ENCODE measurements around the gene SOX30. TPM values are rescaled to one million over a fixed set of nuclear protein-coding genes. Genes with fewer than 3 reads are reported as not detected.

Gene SOX30
- total RNA-seq, 1 experiment from 2014 or later = 0.46 TPM

DNA sequence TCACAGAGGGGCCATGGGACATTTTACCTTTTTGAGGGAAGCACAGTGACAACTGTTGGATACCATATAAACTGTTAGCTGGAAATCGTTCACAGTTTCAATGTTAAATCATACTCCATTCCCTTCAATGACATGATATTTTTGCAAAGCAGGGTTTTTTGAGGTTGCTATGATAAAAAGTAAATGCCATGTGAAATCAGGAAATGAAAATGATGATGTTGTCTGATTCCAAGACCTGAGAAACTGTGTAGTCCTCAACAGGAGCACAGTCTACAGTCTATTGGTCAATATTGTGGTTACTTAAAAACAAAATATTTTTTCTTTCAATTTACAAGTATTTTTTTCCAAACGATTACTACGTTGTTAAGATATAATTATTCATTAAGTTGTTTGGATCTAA lies 52.7 kb downstream of the SOX30 start:
- CTCF ChIA-PET = no interaction called here
- H3K36me3 Mint-ChIP-seq = no peaks in the 10 kb centered on the region
- DNase-seq (ENCODE audit: low spot score) (no peak), ATAC-seq (no peak)
- no peaks in the 10 kb centered on the region for H3K9me3 Mint-ChIP-seq
- POLR2A ChIA-PET = no interaction called here
- no peak overlapping the region for H3K27ac Mint-ChIP-seq
- H3K27me3 Mint-ChIP-seq (ENCODE audit: low read depth) = no peaks in the 10 kb centered on the region
- no peak overlapping the region for H3K4me3 Mint-ChIP-seq
- H3K4me1 Mint-ChIP-seq = no peaks in the 10 kb centered on the region
- TF ChIP-seq, protein P1, sequence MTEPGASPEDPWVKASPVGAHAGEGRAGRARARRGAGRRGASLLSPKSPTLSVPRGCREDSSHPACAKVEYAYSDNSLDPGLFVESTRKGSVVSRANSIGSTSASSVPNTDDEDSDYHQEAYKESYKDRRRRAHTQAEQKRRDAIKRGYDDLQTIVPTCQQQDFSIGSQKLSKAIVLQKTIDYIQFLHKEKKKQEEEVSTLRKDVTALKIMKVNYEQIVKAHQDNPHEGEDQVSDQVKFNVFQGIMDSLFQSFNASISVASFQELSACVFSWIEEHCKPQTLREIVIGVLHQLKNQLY (CRISPR knock-in tag; IDR thresholded peaks at IDR 0.05) = no peak
- TF ChIP-seq, protein P2, sequence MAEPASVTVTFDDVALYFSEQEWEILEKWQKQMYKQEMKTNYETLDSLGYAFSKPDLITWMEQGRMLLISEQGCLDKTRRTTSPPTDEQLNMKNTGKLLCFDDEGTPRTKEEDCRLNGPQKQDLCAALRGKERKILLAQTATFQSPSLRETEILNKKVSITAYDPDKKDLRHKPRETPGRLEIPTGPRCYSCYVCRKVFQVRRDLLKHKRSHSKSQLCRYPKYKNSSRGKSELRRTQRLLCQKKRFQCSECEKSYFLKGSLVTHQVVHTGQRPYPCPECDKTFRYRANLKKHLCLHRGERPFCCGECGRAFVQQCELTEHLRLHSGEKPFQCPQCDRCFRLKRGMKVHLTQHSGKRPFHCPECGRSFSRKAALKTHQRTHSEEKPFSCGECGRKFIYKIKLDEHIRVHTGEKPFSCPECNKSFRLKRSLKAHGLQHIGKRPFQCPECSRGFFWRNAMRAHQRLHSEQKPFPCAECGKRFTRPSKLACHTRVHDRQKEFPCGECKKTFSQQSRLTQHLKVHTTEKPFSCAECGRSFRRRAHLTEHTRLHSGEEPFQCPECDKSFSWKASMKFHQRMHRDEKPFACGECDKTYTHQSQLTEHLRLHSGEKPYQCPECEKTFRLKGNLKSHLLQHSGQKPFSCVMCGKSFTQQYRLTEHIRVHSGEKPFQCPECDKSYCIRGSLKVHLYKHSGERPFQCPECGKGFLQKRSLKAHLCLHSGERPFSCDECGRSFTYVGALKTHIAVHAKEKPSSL (CRISPR knock-in tag; conservative IDR thresholded peaks at IDR 0.05) = no peak
- TF ChIP-seq TEAD1 (CRISPR knock-in tag; IDR thresholded peaks at IDR 0.05) = no peak
- no peak for TF ChIP-seq JUN (CRISPR knock-in tag; IDR thresholded peaks at IDR 0.05)
- TF ChIP-seq, protein P3, sequence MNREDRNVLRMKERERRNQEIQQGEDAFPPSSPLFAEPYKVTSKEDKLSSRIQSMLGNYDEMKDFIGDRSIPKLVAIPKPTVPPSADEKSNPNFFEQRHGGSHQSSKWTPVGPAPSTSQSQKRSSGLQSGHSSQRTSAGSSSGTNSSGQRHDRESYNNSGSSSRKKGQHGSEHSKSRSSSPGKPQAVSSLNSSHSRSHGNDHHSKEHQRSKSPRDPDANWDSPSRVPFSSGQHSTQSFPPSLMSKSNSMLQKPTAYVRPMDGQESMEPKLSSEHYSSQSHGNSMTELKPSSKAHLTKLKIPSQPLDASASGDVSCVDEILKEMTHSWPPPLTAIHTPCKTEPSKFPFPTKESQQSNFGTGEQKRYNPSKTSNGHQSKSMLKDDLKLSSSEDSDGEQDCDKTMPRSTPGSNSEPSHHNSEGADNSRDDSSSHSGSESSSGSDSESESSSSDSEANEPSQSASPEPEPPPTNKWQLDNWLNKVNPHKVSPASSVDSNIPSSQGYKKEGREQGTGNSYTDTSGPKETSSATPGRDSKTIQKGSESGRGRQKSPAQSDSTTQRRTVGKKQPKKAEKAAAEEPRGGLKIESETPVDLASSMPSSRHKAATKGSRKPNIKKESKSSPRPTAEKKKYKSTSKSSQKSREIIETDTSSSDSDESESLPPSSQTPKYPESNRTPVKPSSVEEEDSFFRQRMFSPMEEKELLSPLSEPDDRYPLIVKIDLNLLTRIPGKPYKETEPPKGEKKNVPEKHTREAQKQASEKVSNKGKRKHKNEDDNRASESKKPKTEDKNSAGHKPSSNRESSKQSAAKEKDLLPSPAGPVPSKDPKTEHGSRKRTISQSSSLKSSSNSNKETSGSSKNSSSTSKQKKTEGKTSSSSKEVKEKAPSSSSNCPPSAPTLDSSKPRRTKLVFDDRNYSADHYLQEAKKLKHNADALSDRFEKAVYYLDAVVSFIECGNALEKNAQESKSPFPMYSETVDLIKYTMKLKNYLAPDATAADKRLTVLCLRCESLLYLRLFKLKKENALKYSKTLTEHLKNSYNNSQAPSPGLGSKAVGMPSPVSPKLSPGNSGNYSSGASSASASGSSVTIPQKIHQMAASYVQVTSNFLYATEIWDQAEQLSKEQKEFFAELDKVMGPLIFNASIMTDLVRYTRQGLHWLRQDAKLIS (CRISPR knock-in tag; IDR thresholded peaks at IDR 0.05; ENCODE audit: borderline replicate concordance) = no peak
- TF ChIP-seq KAT7 (CRISPR knock-in tag; IDR thresholded peaks at IDR 0.05; ENCODE audit: borderline replicate concordance) = no peak
- TF ChIP-seq, protein P4, sequence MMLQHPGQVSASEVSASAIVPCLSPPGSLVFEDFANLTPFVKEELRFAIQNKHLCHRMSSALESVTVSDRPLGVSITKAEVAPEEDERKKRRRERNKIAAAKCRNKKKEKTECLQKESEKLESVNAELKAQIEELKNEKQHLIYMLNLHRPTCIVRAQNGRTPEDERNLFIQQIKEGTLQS (CRISPR knock-in tag; conservative IDR thresholded peaks at IDR 0.05) = no peak
- TF ChIP-seq, protein P5, sequence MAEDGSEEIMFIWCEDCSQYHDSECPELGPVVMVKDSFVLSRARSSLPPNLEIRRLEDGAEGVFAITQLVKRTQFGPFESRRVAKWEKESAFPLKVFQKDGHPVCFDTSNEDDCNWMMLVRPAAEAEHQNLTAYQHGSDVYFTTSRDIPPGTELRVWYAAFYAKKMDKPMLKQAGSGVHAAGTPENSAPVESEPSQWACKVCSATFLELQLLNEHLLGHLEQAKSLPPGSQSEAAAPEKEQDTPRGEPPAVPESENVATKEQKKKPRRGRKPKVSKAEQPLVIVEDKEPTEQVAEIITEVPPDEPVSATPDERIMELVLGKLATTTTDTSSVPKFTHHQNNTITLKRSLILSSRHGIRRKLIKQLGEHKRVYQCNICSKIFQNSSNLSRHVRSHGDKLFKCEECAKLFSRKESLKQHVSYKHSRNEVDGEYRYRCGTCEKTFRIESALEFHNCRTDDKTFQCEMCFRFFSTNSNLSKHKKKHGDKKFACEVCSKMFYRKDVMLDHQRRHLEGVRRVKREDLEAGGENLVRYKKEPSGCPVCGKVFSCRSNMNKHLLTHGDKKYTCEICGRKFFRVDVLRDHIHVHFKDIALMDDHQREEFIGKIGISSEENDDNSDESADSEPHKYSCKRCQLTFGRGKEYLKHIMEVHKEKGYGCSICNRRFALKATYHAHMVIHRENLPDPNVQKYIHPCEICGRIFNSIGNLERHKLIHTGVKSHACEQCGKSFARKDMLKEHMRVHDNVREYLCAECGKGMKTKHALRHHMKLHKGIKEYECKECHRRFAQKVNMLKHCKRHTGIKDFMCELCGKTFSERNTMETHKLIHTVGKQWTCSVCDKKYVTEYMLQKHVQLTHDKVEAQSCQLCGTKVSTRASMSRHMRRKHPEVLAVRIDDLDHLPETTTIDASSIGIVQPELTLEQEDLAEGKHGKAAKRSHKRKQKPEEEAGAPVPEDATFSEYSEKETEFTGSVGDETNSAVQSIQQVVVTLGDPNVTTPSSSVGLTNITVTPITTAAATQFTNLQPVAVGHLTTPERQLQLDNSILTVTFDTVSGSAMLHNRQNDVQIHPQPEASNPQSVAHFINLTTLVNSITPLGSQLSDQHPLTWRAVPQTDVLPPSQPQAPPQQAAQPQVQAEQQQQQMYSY (CRISPR knock-in tag; IDR thresholded peaks at IDR 0.05) = no peak
- TF ChIP-seq, protein P6, sequence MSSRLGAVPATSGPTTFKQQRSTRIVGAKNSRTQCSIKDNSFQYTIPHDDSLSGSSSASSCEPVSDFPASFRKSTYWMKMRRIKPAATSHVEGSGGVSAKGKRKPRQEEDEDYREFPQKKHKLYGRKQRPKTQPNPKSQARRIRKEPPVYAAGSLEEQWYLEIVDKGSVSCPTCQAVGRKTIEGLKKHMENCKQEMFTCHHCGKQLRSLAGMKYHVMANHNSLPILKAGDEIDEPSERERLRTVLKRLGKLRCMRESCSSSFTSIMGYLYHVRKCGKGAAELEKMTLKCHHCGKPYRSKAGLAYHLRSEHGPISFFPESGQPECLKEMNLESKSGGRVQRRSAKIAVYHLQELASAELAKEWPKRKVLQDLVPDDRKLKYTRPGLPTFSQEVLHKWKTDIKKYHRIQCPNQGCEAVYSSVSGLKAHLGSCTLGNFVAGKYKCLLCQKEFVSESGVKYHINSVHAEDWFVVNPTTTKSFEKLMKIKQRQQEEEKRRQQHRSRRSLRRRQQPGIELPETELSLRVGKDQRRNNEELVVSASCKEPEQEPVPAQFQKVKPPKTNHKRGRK (CRISPR knock-in tag; IDR thresholded peaks at IDR 0.05; ENCODE audit: borderline replicate concordance) = no peak
- TF ChIP-seq, protein P7, sequence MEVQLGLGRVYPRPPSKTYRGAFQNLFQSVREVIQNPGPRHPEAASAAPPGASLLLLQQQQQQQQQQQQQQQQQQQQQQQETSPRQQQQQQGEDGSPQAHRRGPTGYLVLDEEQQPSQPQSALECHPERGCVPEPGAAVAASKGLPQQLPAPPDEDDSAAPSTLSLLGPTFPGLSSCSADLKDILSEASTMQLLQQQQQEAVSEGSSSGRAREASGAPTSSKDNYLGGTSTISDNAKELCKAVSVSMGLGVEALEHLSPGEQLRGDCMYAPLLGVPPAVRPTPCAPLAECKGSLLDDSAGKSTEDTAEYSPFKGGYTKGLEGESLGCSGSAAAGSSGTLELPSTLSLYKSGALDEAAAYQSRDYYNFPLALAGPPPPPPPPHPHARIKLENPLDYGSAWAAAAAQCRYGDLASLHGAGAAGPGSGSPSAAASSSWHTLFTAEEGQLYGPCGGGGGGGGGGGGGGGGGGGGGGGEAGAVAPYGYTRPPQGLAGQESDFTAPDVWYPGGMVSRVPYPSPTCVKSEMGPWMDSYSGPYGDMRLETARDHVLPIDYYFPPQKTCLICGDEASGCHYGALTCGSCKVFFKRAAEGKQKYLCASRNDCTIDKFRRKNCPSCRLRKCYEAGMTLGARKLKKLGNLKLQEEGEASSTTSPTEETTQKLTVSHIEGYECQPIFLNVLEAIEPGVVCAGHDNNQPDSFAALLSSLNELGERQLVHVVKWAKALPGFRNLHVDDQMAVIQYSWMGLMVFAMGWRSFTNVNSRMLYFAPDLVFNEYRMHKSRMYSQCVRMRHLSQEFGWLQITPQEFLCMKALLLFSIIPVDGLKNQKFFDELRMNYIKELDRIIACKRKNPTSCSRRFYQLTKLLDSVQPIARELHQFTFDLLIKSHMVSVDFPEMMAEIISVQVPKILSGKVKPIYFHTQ (CRISPR knock-in tag; IDR thresholded peaks at IDR 0.05) = no peak
- TF ChIP-seq HMGA2 (CRISPR knock-in tag; IDR thresholded peaks at IDR 0.05) = no peak
- no peak for TF ChIP-seq CREB1 (CRISPR knock-in tag; IDR thresholded peaks at IDR 0.05)
- TF ChIP-seq, protein P8, sequence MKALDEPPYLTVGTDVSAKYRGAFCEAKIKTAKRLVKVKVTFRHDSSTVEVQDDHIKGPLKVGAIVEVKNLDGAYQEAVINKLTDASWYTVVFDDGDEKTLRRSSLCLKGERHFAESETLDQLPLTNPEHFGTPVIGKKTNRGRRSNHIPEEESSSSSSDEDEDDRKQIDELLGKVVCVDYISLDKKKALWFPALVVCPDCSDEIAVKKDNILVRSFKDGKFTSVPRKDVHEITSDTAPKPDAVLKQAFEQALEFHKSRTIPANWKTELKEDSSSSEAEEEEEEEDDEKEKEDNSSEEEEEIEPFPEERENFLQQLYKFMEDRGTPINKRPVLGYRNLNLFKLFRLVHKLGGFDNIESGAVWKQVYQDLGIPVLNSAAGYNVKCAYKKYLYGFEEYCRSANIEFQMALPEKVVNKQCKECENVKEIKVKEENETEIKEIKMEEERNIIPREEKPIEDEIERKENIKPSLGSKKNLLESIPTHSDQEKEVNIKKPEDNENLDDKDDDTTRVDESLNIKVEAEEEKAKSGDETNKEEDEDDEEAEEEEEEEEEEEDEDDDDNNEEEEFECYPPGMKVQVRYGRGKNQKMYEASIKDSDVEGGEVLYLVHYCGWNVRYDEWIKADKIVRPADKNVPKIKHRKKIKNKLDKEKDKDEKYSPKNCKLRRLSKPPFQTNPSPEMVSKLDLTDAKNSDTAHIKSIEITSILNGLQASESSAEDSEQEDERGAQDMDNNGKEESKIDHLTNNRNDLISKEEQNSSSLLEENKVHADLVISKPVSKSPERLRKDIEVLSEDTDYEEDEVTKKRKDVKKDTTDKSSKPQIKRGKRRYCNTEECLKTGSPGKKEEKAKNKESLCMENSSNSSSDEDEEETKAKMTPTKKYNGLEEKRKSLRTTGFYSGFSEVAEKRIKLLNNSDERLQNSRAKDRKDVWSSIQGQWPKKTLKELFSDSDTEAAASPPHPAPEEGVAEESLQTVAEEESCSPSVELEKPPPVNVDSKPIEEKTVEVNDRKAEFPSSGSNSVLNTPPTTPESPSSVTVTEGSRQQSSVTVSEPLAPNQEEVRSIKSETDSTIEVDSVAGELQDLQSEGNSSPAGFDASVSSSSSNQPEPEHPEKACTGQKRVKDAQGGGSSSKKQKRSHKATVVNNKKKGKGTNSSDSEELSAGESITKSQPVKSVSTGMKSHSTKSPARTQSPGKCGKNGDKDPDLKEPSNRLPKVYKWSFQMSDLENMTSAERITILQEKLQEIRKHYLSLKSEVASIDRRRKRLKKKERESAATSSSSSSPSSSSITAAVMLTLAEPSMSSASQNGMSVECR (CRISPR knock-in tag; IDR thresholded peaks at IDR 0.05; ENCODE audit: borderline replicate concordance) = no peak
- no peak for TF ChIP-seq EMX1 (CRISPR knock-in tag; IDR thresholded peaks at IDR 0.05)

All from WTC11 (cell line).